ENCODE measurements around the gene IQCH. TPM values are rescaled to one million over a fixed set of nuclear protein-coding genes. Genes with fewer than 3 reads are reported as not detected.
"Not testable (repeated sequence)": the region's sequence is repeated elsewhere in the genome, so short reads cannot be mapped to it uniquely, and the experiment has no call there.

The IQCH gene
- total RNA-seq, 1 donor from 2014 or later: 2.1 TPM

- intact Hi-C loops (cut with DNase I): no loop called here
- no peak for DNase-seq (ENCODE audit: low spot score)
- no peak for ATAC-seq
These were observed 154.6 kb downstream of the IQCH start for GRCh38 chr15:67409175-67409574.

- intact Hi-C loops (cut with DNase I): no loop called here
- no peak for DNase-seq (ENCODE audit: low spot score)
- no peak for ATAC-seq
These were observed 156.9 kb downstream of the IQCH start for GRCh38 chr15:67411486-67411885.

- DNase-seq (ENCODE audit: low spot score) (no peak), ATAC-seq (no peak)
- intact Hi-C loops (cut with DNase I): no loop called here
These were observed 159.3 kb downstream of the IQCH start for GRCh38 chr15:67413770-67414390.

- intact Hi-C loops (cut with DNase I): no loop called here
- DNase-seq (ENCODE audit: low spot score) (no peak), ATAC-seq (no peak)
These were observed 160.6 kb downstream of the IQCH start for GRCh38 chr15:67415181-67415580.

GRCh38 chr15:67416891-67417290, 162.3 kb downstream of the IQCH start:
- no peak for ATAC-seq
- no peak for DNase-seq (ENCODE audit: low spot score)
- intact Hi-C loops (cut with DNase I): no loop called here

- ATAC-seq (no peak), DNase-seq (ENCODE audit: low spot score) (no peak)
- intact Hi-C loops (cut with DNase I): no loop called here
These were observed 165.1 kb downstream of the IQCH start for GRCh38 chr15:67419705-67420104.

GRCh38 chr15:67420137-67420536, 165.6 kb downstream of the IQCH start:
- ATAC-seq (no peak), DNase-seq (ENCODE audit: low spot score) (no peak)
- intact Hi-C loops (cut with DNase I): no loop called here

- intact Hi-C loops (cut with DNase I): no loop called here
These were observed 166.5 kb downstream of the IQCH start for GRCh38 chr15:67421105-67421504.

GRCh38 chr15:67422296-67422695, 167.7 kb downstream of the IQCH start:
- DNase-seq (ENCODE audit: low spot score): no peak
- intact Hi-C loops (cut with DNase I): no loop called here
- ATAC-seq: no peak

More at GRCh38 chr15:67421105-67421504, 166.5 kb downstream of the IQCH start:
- DNase-seq (ENCODE audit: low spot score) (no peak), ATAC-seq (no peak)

- intact Hi-C loops (cut with DNase I): no loop called here
- peak; percentile 63 for DNase-seq (ENCODE audit: low spot score)
- ATAC-seq: peak; percentile 76
These were observed 179.0 kb downstream of the IQCH start for GRCh38 chr15:67433495-67434099.

GRCh38 chr15:67436351-67437250, 182.0 kb downstream of the IQCH start:
- DNase-seq (ENCODE audit: low spot score); ATAC-seq; intact Hi-C loops (cut with DNase I): not testable (repeated sequence)

GRCh38 chr15:67444100-67444499, 189.5 kb downstream of the IQCH start:
- DNase-seq (ENCODE audit: low spot score) (no peak), ATAC-seq (no peak)
- intact Hi-C loops (cut with DNase I): no loop called here

- intact Hi-C loops (cut with DNase I): no loop called here
- ATAC-seq (no peak), DNase-seq (ENCODE audit: low spot score) (no peak)
These were observed 191.9 kb downstream of the IQCH start for GRCh38 chr15:67446449-67446848.

- ATAC-seq; DNase-seq (ENCODE audit: low spot score); intact Hi-C loops (cut with DNase I): not testable (repeated sequence)
These were observed 193.8 kb downstream of the IQCH start for GRCh38 chr15:67448372-67448771.

- DNase-seq (ENCODE audit: low spot score); ATAC-seq; intact Hi-C loops (cut with DNase I): not testable (repeated sequence)
These were observed 199.1 kb downstream of the IQCH start for GRCh38 chr15:67453703-67454102.

- ATAC-seq: peak; percentile 86
- DNase-seq (ENCODE audit: low spot score): peak; percentile 90
- intact Hi-C loops (cut with DNase I): loop anchor here (5.0 kb wide), 1 partner anchor 380 kb away; no protein-coding TSS in a partner anchor
These were observed 202.3 kb downstream of the IQCH start for GRCh38 chr15:67456677-67457529.

GRCh38 chr15:67458331-67459029, 203.9 kb downstream of the IQCH start:
- intact Hi-C loops (cut with DNase I): loop anchor here (5.0 kb wide), 1 partner anchor 379 kb away; no protein-coding TSS in a partner anchor
- DNase-seq (ENCODE audit: low spot score) (no peak), ATAC-seq (no peak)

GRCh38 chr15:67460521-67460920, 205.9 kb downstream of the IQCH start:
- intact Hi-C loops (cut with DNase I): no loop called here
- DNase-seq (ENCODE audit: low spot score): no peak
- ATAC-seq: no peak

Measured in sciatic nerve (tissue), 2 donors.